ENCODE measurements around the gene APOO.
A peak's percentile ranks its signal among the peaks of the same experiment; 100 is the strongest.

Gene APOO

DNA sequence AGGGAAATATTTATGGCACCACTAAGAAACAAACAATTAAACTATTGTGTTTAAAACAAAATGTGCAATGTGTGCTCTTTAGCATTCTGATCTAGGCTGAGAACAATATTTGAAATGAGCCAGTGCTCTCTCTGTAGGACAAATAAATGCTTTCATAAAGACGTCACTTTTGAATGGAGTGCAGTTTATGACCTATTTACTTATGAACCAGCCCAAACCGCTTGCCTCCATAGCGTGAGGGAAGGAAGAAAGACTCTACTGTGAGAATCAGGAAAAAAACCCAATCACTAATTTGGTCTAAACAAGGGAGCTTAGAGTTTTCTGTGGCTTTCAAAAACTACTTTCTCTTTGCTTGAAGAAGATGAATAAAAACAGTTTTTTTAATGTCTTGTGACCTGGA lies 85.3 kb downstream of the APOO start:
- H3K79me1 ChIP-seq (ENCODE audit: low read length), result no peaks in the 10 kb centered on the region
- no peaks in the 10 kb centered on the region for H3K9me3 ChIP-seq (ENCODE audit: insufficient read depth, low read depth, low read length)
- H4K12ac ChIP-seq (ENCODE audit: low read depth, low read length), result no peak overlapping the region
- H2BK120ac ChIP-seq (ENCODE audit: insufficient read depth, low read length, poor library complexity), result no peak overlapping the region
- no peak overlapping the region for H3K18ac ChIP-seq (ENCODE audit: low read length)
- H2AFZ ChIP-seq (ENCODE audit: insufficient read depth, low read length, poor library complexity), result no peak overlapping the region
- DNase-seq, result no peak
- H3K14ac ChIP-seq (ENCODE audit: low read length), result no peak overlapping the region
- no peak overlapping the region for H4K8ac ChIP-seq (ENCODE audit: low read depth, low read length)
- no peak overlapping the region for H4K91ac ChIP-seq (ENCODE audit: low read depth, low read length)
- no peaks in the 10 kb centered on the region for H3K79me2 ChIP-seq (ENCODE audit: control insufficient read depth, insufficient read depth, low read length, poor library complexity)
- no peak overlapping the region for H2AK5ac ChIP-seq (ENCODE audit: low read length)
- no peak overlapping the region for H3K9ac ChIP-seq (ENCODE audit: low read length)
- no peak overlapping the region for H3K4me2 ChIP-seq (ENCODE audit: low read length)
- no peaks in the 10 kb centered on the region for H3K4me1 ChIP-seq (ENCODE audit: control insufficient read depth in 1 of 2, insufficient read depth in 2 of 2, low read length in 2 of 2)
- H3K36me3 ChIP-seq (ENCODE audit: control insufficient read depth in 1 of 2, insufficient read depth in 2 of 2, low read length in 2 of 2), result no peaks in the 10 kb centered on the region
- no peak overlapping the region for H3K23ac ChIP-seq (ENCODE audit: low read length)
- H3K27me3 ChIP-seq (ENCODE audit: insufficient read depth, low read length), result no peaks in the 10 kb centered on the region
- no peak overlapping the region for H2BK12ac ChIP-seq (ENCODE audit: low read length)
- H3K27ac ChIP-seq (ENCODE audit: low read depth, low read length), result no peak overlapping the region
- WGBS (ENCODE audit: extremely low coverage, insufficient coverage, insufficient read length), result no CpG with 5 or more reads among the region's 3 CpGs
- H2BK5ac ChIP-seq (ENCODE audit: low read depth, low read length, poor library complexity), result no peak overlapping the region
- no peak overlapping the region for H3K4ac ChIP-seq (ENCODE audit: low read depth, low read length)
- no peak overlapping the region for H3K4me3 ChIP-seq (ENCODE audit: low read depth, low read length)

DNA sequence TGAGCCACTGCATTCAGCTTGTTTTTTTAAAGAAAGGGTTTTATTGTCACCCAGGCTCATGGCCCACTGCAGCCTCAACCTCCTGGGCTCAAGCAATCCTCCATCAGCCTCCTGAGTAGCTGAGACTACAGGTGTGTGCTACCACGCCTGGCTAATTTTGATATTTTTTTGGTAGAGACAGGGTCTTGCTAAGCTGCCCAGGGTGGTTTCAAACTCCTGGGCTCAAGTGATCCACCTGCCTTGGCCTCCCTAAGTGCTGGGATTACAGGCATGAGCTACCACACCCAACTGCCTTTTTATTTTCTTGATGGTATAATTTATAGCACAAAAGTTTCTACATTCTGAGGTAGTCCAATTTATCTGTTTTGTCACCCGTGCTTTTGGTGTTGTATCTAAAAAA lies 85.9 kb downstream of the APOO start:
- Histone ChIP-seq H4K8ac (ENCODE audit: low read depth, low read length) (no peak overlapping the region), H3K23ac (ENCODE audit: low read length) (no peak overlapping the region), H3K18ac (ENCODE audit: low read length) (no peak overlapping the region), H4K12ac (ENCODE audit: low read depth, low read length) (no peak overlapping the region), H3K27me3 (ENCODE audit: insufficient read depth, low read length) (no peaks in the 10 kb centered on the region), H3K4me2 (ENCODE audit: low read length) (no peak overlapping the region), H3K79me1 (ENCODE audit: low read length) (no peaks in the 10 kb centered on the region), H2BK5ac (ENCODE audit: low read depth, low read length, poor library complexity) (no peak overlapping the region), H2AFZ (ENCODE audit: insufficient read depth, low read length, poor library complexity) (no peak overlapping the region), H4K91ac (ENCODE audit: low read depth, low read length) (no peak overlapping the region), H3K4me3 (ENCODE audit: low read depth, low read length) (no peak overlapping the region), H3K4ac (ENCODE audit: low read depth, low read length) (no peak overlapping the region), H3K14ac (ENCODE audit: low read length) (no peak overlapping the region), H2AK5ac (ENCODE audit: low read length) (no peak overlapping the region), H3K9ac (ENCODE audit: low read length) (no peak overlapping the region), H2BK12ac (ENCODE audit: low read length) (no peak overlapping the region), H2BK120ac (ENCODE audit: insufficient read depth, low read length, poor library complexity) (no peak overlapping the region), H3K36me3 (ENCODE audit: control insufficient read depth in 1 of 2, insufficient read depth in 2 of 2, low read length in 2 of 2) (no peaks in the 10 kb centered on the region), H3K79me2 (ENCODE audit: control insufficient read depth, insufficient read depth, low read length, poor library complexity) (no peaks in the 10 kb centered on the region), H3K27ac (ENCODE audit: low read depth, low read length) (no peak overlapping the region), H3K4me1 (ENCODE audit: control insufficient read depth in 1 of 2, insufficient read depth in 2 of 2, low read length in 2 of 2) (no peaks in the 10 kb centered on the region), H3K9me3 (ENCODE audit: insufficient read depth, low read depth, low read length) (no peaks in the 10 kb centered on the region)
- DNase-seq, result no peak
- no CpG with 5 or more reads among the region's 2 CpGs for WGBS (ENCODE audit: extremely low coverage, insufficient coverage, insufficient read length)

DNA sequence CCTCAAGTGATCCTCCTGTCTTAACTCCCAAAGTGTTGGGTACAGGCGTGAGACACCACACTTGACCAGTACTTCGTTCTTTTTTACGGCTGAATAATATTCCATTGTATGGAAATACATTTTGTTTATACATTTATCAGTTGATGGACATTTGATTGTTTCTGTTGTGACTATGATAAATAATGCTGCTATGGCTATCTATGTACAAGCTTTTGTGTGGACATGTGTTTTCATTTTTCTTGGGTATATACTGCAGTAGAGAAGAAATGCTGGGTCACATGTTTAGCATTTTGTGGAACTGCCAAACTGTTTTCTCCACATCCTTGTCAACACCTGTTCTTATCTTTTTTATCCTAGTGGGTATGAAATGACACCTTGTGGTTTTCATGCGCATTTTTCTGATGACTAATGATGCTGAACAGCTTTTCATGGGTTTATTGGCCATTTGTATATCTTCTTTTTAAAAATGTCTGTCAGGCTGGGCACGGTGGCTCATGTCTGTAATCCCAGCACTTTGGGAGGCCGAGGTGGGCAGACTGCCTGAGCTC lies 87.4 kb downstream of the APOO start:
- Histone ChIP-seq H3K27me3 (ENCODE audit: insufficient read depth, low read length) (no peaks in the 10 kb centered on the region), H4K8ac (ENCODE audit: low read depth, low read length) (no peak overlapping the region), H2BK5ac (ENCODE audit: low read depth, low read length, poor library complexity) (no peak overlapping the region), H3K4me2 (ENCODE audit: low read length) (no peak overlapping the region), H2BK12ac (ENCODE audit: low read length) (no peak overlapping the region), H3K4me1 (ENCODE audit: control insufficient read depth in 1 of 2, insufficient read depth in 2 of 2, low read length in 2 of 2) (no peaks in the 10 kb centered on the region), H3K14ac (ENCODE audit: low read length) (no peak overlapping the region), H4K91ac (ENCODE audit: low read depth, low read length) (no peak overlapping the region), H3K36me3 (ENCODE audit: control insufficient read depth in 1 of 2, insufficient read depth in 2 of 2, low read length in 2 of 2) (no peaks in the 10 kb centered on the region), H3K9me3 (ENCODE audit: insufficient read depth, low read depth, low read length) (no peaks in the 10 kb centered on the region), H3K4ac (ENCODE audit: low read depth, low read length) (no peak overlapping the region), H2AK5ac (ENCODE audit: low read length) (no peak overlapping the region), H3K18ac (ENCODE audit: low read length) (no peak overlapping the region), H2AFZ (ENCODE audit: insufficient read depth, low read length, poor library complexity) (no peak overlapping the region), H2BK120ac (ENCODE audit: insufficient read depth, low read length, poor library complexity) (no peak overlapping the region), H3K23ac (ENCODE audit: low read length) (no peak overlapping the region), H3K79me2 (ENCODE audit: control insufficient read depth, insufficient read depth, low read length, poor library complexity) (no peaks in the 10 kb centered on the region), H3K4me3 (ENCODE audit: low read depth, low read length) (no peak overlapping the region), H3K27ac (ENCODE audit: low read depth, low read length) (no peak overlapping the region), H3K79me1 (ENCODE audit: low read length) (no peaks in the 10 kb centered on the region), H3K9ac (ENCODE audit: low read length) (no peak overlapping the region), H4K12ac (ENCODE audit: low read depth, low read length) (no peak overlapping the region)
- DNase-seq, result peak in 1 of 2 donors; percentile 57
- WGBS (ENCODE audit: extremely low coverage, insufficient coverage, insufficient read length), result no CpG with 5 or more reads among the region's 6 CpGs

DNA sequence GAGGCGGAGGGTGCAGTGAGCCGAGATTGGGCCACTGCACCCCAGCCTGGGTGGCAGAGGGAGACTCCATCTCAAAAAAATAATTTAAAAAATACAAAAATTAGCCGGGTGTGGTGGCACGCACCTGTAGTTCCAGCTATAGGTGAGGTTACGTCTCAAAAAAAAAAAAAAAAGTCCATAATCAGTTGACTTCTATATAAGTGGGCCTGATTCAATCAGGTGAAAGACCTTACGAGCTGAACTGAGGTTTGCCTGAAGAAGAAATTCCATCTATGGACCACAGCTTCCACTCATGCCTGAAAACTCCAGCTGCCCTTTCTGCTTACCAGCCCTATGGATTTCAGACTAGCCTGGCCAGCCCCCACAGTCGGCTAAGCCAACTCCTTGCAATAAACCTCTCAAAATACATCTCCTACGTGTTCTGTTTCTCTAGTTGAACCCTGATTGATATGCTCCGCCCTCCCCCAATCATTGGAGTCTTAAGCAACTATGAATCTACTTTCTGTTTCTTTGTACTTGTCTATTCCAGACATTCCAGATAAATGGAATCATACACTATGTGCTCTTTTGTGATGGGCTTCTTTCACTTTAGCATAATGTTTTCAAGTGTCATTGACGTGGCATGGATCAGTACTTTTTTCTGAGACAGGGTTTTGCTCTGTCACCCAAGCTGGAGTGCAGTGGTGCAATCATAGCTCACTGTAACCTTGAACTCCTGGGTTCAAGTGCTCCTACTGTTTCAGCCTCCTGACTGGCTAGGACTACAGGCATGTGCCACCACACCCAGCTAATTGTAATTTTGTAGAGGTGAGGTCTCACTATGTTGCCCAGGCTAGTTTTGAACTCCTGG lies 88.1 kb downstream of the APOO start:
- no peaks in the 10 kb centered on the region for H3K27me3 ChIP-seq (ENCODE audit: insufficient read depth, low read length)
- no peaks in the 10 kb centered on the region for H3K36me3 ChIP-seq (ENCODE audit: control insufficient read depth in 1 of 2, insufficient read depth in 2 of 2, low read length in 2 of 2)
- H3K9me3 ChIP-seq (ENCODE audit: insufficient read depth, low read depth, low read length), result no peaks in the 10 kb centered on the region
- H4K12ac ChIP-seq (ENCODE audit: low read depth, low read length), result no peak overlapping the region
- H3K23ac ChIP-seq (ENCODE audit: low read length), result no peak overlapping the region
- no peak overlapping the region for H2BK5ac ChIP-seq (ENCODE audit: low read depth, low read length, poor library complexity)
- no peak overlapping the region for H2BK120ac ChIP-seq (ENCODE audit: insufficient read depth, low read length, poor library complexity)
- H4K91ac ChIP-seq (ENCODE audit: low read depth, low read length), result no peak overlapping the region
- no peak overlapping the region for H2AFZ ChIP-seq (ENCODE audit: insufficient read depth, low read length, poor library complexity)
- H3K9ac ChIP-seq (ENCODE audit: low read length), result no peak overlapping the region
- WGBS (ENCODE audit: extremely low coverage, insufficient coverage, insufficient read length), result no CpG with 5 or more reads among the region's 10 CpGs
- no peak overlapping the region for H3K18ac ChIP-seq (ENCODE audit: low read length)
- H3K27ac ChIP-seq (ENCODE audit: low read depth, low read length), result no peak overlapping the region
- H3K4me3 ChIP-seq (ENCODE audit: low read depth, low read length), result no peak overlapping the region
- no peak overlapping the region for H3K14ac ChIP-seq (ENCODE audit: low read length)
- H4K8ac ChIP-seq (ENCODE audit: low read depth, low read length), result no peak overlapping the region
- no peak overlapping the region for H3K4me2 ChIP-seq (ENCODE audit: low read length)
- no peaks in the 10 kb centered on the region for H3K79me2 ChIP-seq (ENCODE audit: control insufficient read depth, insufficient read depth, low read length, poor library complexity)
- DNase-seq, result peak in 1 of 2 donors; percentile 49
- no peak overlapping the region for H2AK5ac ChIP-seq (ENCODE audit: low read length)
- no peaks in the 10 kb centered on the region for H3K79me1 ChIP-seq (ENCODE audit: low read length)
- no peaks in the 10 kb centered on the region for H3K4me1 ChIP-seq (ENCODE audit: control insufficient read depth in 1 of 2, insufficient read depth in 2 of 2, low read length in 2 of 2)
- no peak overlapping the region for H3K4ac ChIP-seq (ENCODE audit: low read depth, low read length)
- H2BK12ac ChIP-seq (ENCODE audit: low read length), result no peak overlapping the region
